ENCODE results near the gene CYTH2. TPM values are rescaled to one million over a fixed set of nuclear protein-coding genes. Genes with fewer than 3 reads are reported as not detected.

CYTH2 gene, protein sequence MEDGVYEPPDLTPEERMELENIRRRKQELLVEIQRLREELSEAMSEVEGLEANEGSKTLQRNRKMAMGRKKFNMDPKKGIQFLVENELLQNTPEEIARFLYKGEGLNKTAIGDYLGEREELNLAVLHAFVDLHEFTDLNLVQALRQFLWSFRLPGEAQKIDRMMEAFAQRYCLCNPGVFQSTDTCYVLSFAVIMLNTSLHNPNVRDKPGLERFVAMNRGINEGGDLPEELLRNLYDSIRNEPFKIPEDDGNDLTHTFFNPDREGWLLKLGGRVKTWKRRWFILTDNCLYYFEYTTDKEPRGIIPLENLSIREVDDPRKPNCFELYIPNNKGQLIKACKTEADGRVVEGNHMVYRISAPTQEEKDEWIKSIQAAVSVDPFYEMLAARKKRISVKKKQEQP
- 24.2 and 36.6 TPM in 2 replicates for total RNA-seq

DNA sequence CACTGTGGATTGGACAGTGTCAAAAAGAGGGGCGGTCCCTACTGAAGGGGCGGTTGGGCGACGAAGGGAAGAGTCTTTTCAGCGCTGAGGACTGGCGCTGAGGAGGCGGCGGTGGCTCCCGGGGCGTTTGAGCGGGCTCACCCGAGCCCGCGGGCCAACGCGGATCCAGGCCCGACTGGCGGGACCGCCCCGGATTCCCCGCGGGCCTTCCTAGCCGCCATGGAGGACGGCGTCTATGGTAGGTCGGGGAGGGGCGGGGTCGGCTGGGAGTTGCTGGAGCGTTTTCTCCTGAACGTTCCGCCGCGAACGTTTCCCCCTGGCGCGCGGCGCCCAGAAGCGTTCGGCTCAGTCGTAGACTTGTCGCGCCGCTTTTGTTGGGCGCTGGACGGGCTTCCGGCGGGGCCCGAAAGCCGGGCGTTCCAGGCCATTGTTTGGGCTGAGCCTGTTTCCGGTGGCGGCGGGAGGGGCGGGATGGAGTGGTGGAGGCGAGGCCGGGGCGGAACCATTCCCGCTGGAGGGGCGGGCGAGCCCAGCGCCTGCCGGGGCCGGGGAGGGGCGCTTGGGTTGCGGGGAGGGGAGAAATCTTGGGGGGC lies at the start of gene CYTH2:
CYTH2 (plus strand) TSS at position 81 of the 593 bp plus-strand sequence; CDS start at position 220, 139 bp downstream.
- peak within 1 kb of the TSS; percentile 81 for H3K4me3 ChIP-seq (ENCODE audit: low read depth, low read length)
- peaks cover 28% of the 10 kb centered on the region for H3K36me3 ChIP-seq (ENCODE audit: control insufficient read depth, insufficient read depth, low read length)
- H3K27me3 ChIP-seq (ENCODE audit: control insufficient read depth, insufficient read depth, low read length), result no peaks in the 10 kb centered on the region
- TF ChIP-seq, protein P1, sequence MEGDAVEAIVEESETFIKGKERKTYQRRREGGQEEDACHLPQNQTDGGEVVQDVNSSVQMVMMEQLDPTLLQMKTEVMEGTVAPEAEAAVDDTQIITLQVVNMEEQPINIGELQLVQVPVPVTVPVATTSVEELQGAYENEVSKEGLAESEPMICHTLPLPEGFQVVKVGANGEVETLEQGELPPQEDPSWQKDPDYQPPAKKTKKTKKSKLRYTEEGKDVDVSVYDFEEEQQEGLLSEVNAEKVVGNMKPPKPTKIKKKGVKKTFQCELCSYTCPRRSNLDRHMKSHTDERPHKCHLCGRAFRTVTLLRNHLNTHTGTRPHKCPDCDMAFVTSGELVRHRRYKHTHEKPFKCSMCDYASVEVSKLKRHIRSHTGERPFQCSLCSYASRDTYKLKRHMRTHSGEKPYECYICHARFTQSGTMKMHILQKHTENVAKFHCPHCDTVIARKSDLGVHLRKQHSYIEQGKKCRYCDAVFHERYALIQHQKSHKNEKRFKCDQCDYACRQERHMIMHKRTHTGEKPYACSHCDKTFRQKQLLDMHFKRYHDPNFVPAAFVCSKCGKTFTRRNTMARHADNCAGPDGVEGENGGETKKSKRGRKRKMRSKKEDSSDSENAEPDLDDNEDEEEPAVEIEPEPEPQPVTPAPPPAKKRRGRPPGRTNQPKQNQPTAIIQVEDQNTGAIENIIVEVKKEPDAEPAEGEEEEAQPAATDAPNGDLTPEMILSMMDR (IDR thresholded peaks at IDR 0.05; ENCODE audit: insufficient read depth, low read length, severe bottlenecking), result no peak
- DNase-seq (ENCODE audit: low read depth) (peak; percentile 56), FAIRE-seq (no peak)

DNA sequence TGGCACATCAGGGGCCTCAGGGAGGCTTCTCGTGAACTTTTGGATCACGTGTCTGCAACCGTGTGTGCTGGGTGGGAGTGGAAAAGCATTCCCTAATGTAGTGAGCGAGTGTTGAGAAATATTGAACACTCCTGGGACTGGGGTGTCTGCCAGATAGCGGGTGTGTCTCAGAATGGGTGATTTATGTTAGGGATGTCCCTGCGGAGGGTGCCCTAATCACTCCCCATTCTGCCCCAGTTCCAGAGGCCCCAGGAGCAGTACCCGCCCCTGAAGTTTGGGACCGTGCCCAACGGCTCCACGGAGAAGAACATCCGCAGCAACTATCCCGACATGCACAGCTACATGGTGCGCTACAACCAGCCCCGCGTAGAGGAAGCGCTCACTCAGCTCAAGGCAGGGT lies 47.6 kb upstream of the CYTH2 start:
- FAIRE-seq (no peak), DNase-seq (ENCODE audit: low read depth) (no peak)
- Histone ChIP-seq H3K27me3 (ENCODE audit: control insufficient read depth, insufficient read depth, low read length) (peaks cover 3% of the 10 kb centered on the region), H3K36me3 (ENCODE audit: control insufficient read depth, insufficient read depth, low read length) (no peaks in the 10 kb centered on the region), H3K4me3 (ENCODE audit: low read depth, low read length) (no peak overlapping the region)
- TF ChIP-seq, protein P1 (IDR thresholded peaks at IDR 0.05; ENCODE audit: insufficient read depth, low read length, severe bottlenecking), result no peak

DNA sequence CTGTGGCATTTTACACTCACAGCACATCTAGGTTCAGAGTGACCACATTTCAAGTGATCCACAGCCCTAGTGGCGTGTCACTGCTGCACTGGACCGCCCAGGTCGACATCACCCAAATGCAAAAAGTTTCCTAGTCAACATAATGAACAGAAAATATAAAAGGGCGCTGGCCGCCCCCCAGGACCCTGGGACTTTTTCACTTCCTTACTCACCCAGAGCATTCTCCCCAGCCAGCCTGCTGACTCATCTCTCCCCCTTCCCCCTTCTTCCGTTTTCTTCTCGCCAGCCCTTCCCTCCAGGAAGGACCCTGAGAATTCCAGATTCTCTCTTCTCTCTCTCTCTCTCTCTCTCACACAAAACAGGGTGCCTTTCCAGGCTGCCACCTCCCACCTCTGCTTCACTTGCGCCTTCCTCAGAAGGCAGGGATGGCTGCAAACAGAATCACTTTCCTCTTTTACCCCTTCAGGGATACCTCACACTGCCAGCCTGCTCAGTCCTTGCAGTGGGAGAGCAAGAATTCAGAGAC lies 44.4 kb upstream of the CYTH2 start:
- Histone ChIP-seq H3K27me3 (ENCODE audit: control insufficient read depth, insufficient read depth, low read length) (no peaks in the 10 kb centered on the region), H3K36me3 (ENCODE audit: control insufficient read depth, insufficient read depth, low read length) (no peaks in the 10 kb centered on the region), H3K4me3 (ENCODE audit: low read depth, low read length) (no peak overlapping the region)
- FAIRE-seq (no peak), DNase-seq (ENCODE audit: low read depth) (peak; percentile 50)
- TF ChIP-seq, protein P1 (IDR thresholded peaks at IDR 0.05; ENCODE audit: insufficient read depth, low read length, severe bottlenecking), result no peak

DNA sequence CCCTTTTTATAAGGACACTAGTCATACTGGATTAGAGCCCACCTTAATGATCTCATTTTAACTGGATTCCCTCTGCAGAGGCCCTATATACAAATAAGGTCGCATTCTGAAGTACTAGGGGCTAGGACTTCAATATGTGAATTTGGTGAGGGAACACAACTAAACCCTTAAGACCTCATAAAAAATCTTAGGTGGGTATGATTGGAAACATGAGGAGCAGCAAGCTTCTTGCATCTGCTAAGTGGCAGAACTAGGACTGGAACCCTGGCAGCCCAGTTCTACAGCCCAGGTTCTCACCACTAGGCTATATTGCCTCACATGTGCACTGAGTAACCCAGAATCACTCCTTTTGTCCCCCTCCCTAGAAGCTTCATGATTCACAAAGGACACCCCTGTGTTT lies 40.5 kb upstream of the CYTH2 start:
- no peak for FAIRE-seq

DNA sequence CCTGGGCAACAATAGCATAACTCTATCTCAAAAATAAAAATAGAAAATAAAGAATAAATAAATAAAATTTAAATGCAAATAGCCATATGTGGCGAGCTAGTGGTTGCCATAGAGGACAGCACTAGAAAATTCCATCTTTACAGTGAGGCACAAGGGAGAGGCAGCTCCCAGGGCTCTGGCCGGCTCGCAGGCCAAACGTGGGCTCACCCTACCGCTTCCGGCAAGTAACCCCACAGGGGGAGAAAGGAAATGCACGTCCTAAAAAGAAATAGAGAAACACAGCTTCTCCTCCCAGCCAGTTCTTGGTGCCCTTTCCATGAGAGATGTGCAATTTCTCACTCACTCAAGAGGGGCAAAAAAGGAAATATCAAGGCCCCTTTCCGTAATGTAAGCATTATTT lies 35.8 kb upstream of the CYTH2 start:
- FAIRE-seq (no peak), DNase-seq (ENCODE audit: low read depth) (no peak)
- no peaks in the 10 kb centered on the region for H3K36me3 ChIP-seq (ENCODE audit: control insufficient read depth, insufficient read depth, low read length)
- TF ChIP-seq, protein P1 (IDR thresholded peaks at IDR 0.05; ENCODE audit: insufficient read depth, low read length, severe bottlenecking), result no peak
- no peak overlapping the region for H3K4me3 ChIP-seq (ENCODE audit: low read depth, low read length)
- no peaks in the 10 kb centered on the region for H3K27me3 ChIP-seq (ENCODE audit: control insufficient read depth, insufficient read depth, low read length)

More for the DNA sequence above, 40.5 kb upstream of the CYTH2 start:
- Histone ChIP-seq H3K36me3 (ENCODE audit: control insufficient read depth, insufficient read depth, low read length) (no peaks in the 10 kb centered on the region), H3K27me3 (ENCODE audit: control insufficient read depth, insufficient read depth, low read length) (no peaks in the 10 kb centered on the region), H3K4me3 (ENCODE audit: low read depth, low read length) (no peak overlapping the region)
- DNase-seq (ENCODE audit: low read depth), result no peak
- TF ChIP-seq, protein P1 (IDR thresholded peaks at IDR 0.05; ENCODE audit: insufficient read depth, low read length, severe bottlenecking), result no peak

All from bronchial epithelial cell (primary cell).